GM12892 (cell line): ENCODE data around the gene OTUB2.

Experiments
- POLR2A ChIP-seq: IDR thresholded peaks from 2 replicates; pipeline ENCODE4 v1.6.1; 2011; ENCODE audit warnings: low read depth, low read length, control low read depth
- POLR2AphosphoS5 ChIP-seq: IDR thresholded peaks from 2 replicates; pipeline ENCODE4 v1.6.1; 2011; ENCODE audit warnings: low read depth, low read length, control low read depth

DNA sequence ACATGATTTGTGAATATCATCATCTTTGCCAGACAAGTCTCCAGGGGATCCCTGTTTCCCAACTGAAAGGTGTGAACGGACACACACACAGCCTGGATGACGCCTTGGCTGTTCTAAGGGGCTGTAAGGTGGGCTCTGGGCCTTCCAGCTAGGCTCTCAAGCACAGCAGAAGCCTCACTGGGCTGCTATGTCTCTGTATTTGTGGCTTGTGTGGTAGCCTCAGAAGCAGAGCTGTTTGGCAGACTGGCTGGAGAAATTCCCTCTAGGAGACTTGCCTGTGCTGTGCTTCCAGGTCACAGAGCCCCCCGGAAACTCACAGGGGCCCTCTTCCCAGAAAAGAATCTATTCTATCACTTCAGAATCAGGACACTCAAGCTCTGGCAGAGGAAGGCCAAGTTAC lies 21.4 kb downstream of the OTUB2 start:
- TF ChIP-seq POLR2A, result no peak
- TF ChIP-seq POLR2AphosphoS5, result peak; percentile 8; the same call in 1 of the 2 replicates
